ENCODE results near the gene RASSF1. TPM values are rescaled to one million over a fixed set of nuclear protein-coding genes. Genes with fewer than 3 reads are reported as not detected.

The RASSF1 gene
- total and polyA plus RNA-seq, 2 of the 4 experiments (the other 2 are of a cell fraction) = 17.4 to 53.4 TPM

- no peak for ATAC-seq (ENCODE audit: low read depth)
Measured at GRCh38 chr3:50319894-50320625, 20.6 kb downstream of the RASSF1 start.

More at GRCh38 chr3:50319894-50320625, 20.6 kb downstream of the RASSF1 start:
- H3K4me1 ChIP-seq (ENCODE audit: control insufficient read depth, insufficient read depth, low read length) = peaks cover 25% of the 10 kb centered on the region
- peak overlapping the region; percentile 5; the same call in 1 of the 2 replicates for H4K91ac ChIP-seq (ENCODE audit: insufficient read depth, low read depth, low read length)
- POLR2A ChIA-PET (ENCODE audit: unreplicated experiment) = no interaction called here
- peaks cover 22% of the 10 kb centered on the region for H3K9me1 ChIP-seq (ENCODE audit: insufficient read depth, low read length)
- H3K4ac ChIP-seq (ENCODE audit: low read depth, low read length) = peak overlapping the region; percentile 87
- TF ChIP-seq BHLHE40 (IDR thresholded peaks at IDR 0.05; ENCODE audit: low read depth, low read length) = no peak
- TF ChIP-seq RFX5 (IDR thresholded peaks at IDR 0.05; ENCODE audit: low read depth, low read length) = no peak
- no peak for TF ChIP-seq FOS (IDR thresholded peaks at IDR 0.05; ENCODE audit: low read depth, low read length)
- no peak for TF ChIP-seq ELK1 (IDR thresholded peaks at IDR 0.05; ENCODE audit: borderline replicate concordance, low read depth, low read length)
- no peak for TF ChIP-seq NFE2L2 (IDR thresholded peaks at IDR 0.05; ENCODE audit: low read depth, low read length)
- no peak for TF ChIP-seq USF2 (IDR thresholded peaks at IDR 0.05; ENCODE audit: low read depth, low read length)
- TF ChIP-seq RAD21 (IDR thresholded peaks at IDR 0.05; ENCODE audit: low read length) = no peak
- TF ChIP-seq MXI1 (IDR thresholded peaks at IDR 0.05; ENCODE audit: borderline replicate concordance, low read depth, low read length) = no peak
- H3K14ac ChIP-seq (replicated peaks; ENCODE audit: low read depth, low read length) = 0 out of 2 replicates have a peak overlapping the region, but pooled peaks have one; percentile 8
- CTCF ChIA-PET = no interaction called here
- H4K20me1 ChIP-seq (ENCODE audit: insufficient read depth, low read length) = peaks cover 16% of the 10 kb centered on the region; the same call in 1 of the 2 replicates
- peak overlapping the region; percentile 96 for H3K4me2 ChIP-seq (ENCODE audit: low read depth, low read length)
- no peak overlapping the region for H2BK120ac ChIP-seq (ENCODE audit: low read depth, low read length)
- peaks cover 29 to 59% of the 10 kb centered on the region in 2 experiments for H3K79me1 ChIP-seq (ENCODE audit: low read depth in 1 of 2, low read length in 2 of 2)
- no peak overlapping the region for H2AFZ ChIP-seq (replicated peaks; ENCODE audit: low read length, poor library complexity)
- BruUV-seq (replicated peaks) = TSS peak; percentile 64
- no peaks in the 10 kb centered on the region for H3K27me3 ChIP-seq (ENCODE audit: control insufficient read depth, insufficient read depth, low read length)
- H2BK15ac ChIP-seq (ENCODE audit: low read depth, low read length) = no peak overlapping the region
- H3K36me3 ChIP-seq (ENCODE audit: control insufficient read depth, insufficient read depth, low read length) = peaks cover 38% of the 10 kb centered on the region
- H2BK5ac ChIP-seq (ENCODE audit: low read depth, low read length, poor library complexity, severe bottlenecking) = no peak overlapping the region
- peak overlapping the region; percentile 87 for H3K9ac ChIP-seq (ENCODE audit: low read depth, low read length)
- no peak overlapping the region for H3K18ac ChIP-seq (ENCODE audit: low read depth, low read length)
- peak overlapping the region; percentile 32 for H3K23ac ChIP-seq (ENCODE audit: low read depth, low read length)
- H2AK9ac ChIP-seq (replicated peaks; ENCODE audit: low read depth, low read length, poor library complexity) = peak overlapping the region; percentile 91
- H4K8ac ChIP-seq (ENCODE audit: low read depth in 2 of 2, low read length in 2 of 2) = peak overlapping the region; percentile 20 to 74; a peak in 1 of 4 replicates
- peak overlapping the region; percentile 98 for H3K27ac ChIP-seq (ENCODE audit: insufficient read depth, low read length)
- H2AK5ac ChIP-seq (ENCODE audit: low read depth, low read length) = peak overlapping the region; percentile 37; the same call in 1 of the 2 replicates
- H4K5ac ChIP-seq (ENCODE audit: low read depth, low read length) = no peak overlapping the region
- dilution Hi-C loops (cut with HindIII; ENCODE audit: low sequenced_read_pairs, unreplicated experiment) = no loop called here
- no peaks in the 10 kb centered on the region for H3K9me3 ChIP-seq (ENCODE audit: control insufficient read depth, insufficient read depth, low read length)
- no peak for DNase-seq
- no peak overlapping the region; the same call in 1 of the 2 replicates for H3K56ac ChIP-seq (ENCODE audit: extremely low read depth, insufficient read depth, low read length)
- WGBS, 2 experiments (ENCODE audit: extremely low coverage in 2 of 2, insufficient read length in 1 of 2) = 80% methylated on average over 27 of the region's 29 CpGs; no CpG with 5 or more reads in 1 of the 2 experiments
- no peak overlapping the region for H2BK20ac ChIP-seq (ENCODE audit: low read depth, low read length)
- peak overlapping the region; percentile 58 for H3K4me3 ChIP-seq (ENCODE audit: insufficient read depth, low read depth, low read length)
- intact Hi-C loops (cut with micrococcal nuclease) = loop anchor here (5.0 kb wide), 1 partner anchor 58 kb away; no protein-coding TSS in a partner anchor
- in situ Hi-C loops (cut with MboI; ENCODE audit: low sequenced_read_pairs) = no loop called here

Measured in IMR-90 (cell line).